Sigmoid colon (tissue), 7 donors: Measurements from ENCODE around the gene MOB3C. TPM values are rescaled to one million over a fixed set of nuclear protein-coding genes. Genes with fewer than 3 reads are reported as not detected.
A peak's percentile ranks its signal among the peaks of the same experiment; 100 is the strongest.

ENCODE experiments used
- DNase-seq: peaks from one replicate; pipeline ENCODE4 v3.0.0-alpha.2; 2019
- H3K27ac ChIP-seq, 4 donors: fragments of 200-600 bp; sonication (generic); one replicate each; pipeline ENCODE4 v1.5.1; 2016 to 2019; ENCODE audit warnings: mild to moderate bottlenecking in 1 of 4
- H3K27me3 ChIP-seq, 3 donors: fragments of 200-600 bp; sonication (generic); one replicate each; pipeline ENCODE4 v1.5.1; 2019; ENCODE audit warnings: mild to moderate bottlenecking in 1 of 3
- H3K36me3 ChIP-seq, 4 donors: fragments of 200-600 bp; sonication (generic); one replicate each; pipeline ENCODE4 v1.5.1; 2016 to 2019
- H3K4me1 ChIP-seq, 4 donors: fragments of 200-600 bp; sonication (generic); one replicate each; pipeline ENCODE4 v1.5.1; 2017 to 2019
- H3K4me3 ChIP-seq, 4 donors: fragments of 200-600 bp; sonication (generic); one replicate each; pipeline ENCODE4 v1.5.1; 2017 to 2019; ENCODE audit warnings: mild to moderate bottlenecking in 2 of 4, moderate library complexity in 1 of 4
- H3K9me3 ChIP-seq, 4 donors: fragments of 200-600 bp in 3 of 4; sonication (generic) in 3 of 4; one replicate each; pipeline versions ENCODE4 v1.5.1 to v1.6.1; 2013 to 2019
- EP300 ChIP-seq, 4 donors: sonication (generic); formaldehyde crosslinking; IDR thresholded peaks; one replicate each; pipeline ENCODE4 v1.6.1; 2017; ENCODE audit warnings: antibody characterized with exemption in 4 of 4
- POLR2A ChIP-seq, 2 donors: fragments of 450-650 bp; IDR thresholded peaks; one replicate each; pipeline ENCODE4 v1.6.1; 2016; ENCODE audit warnings: antibody characterized with exemption in 2 of 2, mild to moderate bottlenecking in 2 of 2, moderate library complexity in 2 of 2
- POLR2AphosphoS5 ChIP-seq, 4 donors: sonication (generic); formaldehyde crosslinking; IDR thresholded peaks; one replicate each; pipeline ENCODE4 v1.6.1; 2017; ENCODE audit warnings: antibody characterized with exemption in 4 of 4
- WGBS, 2 donors: extraction: QIAGEN DNeasy Blood & Tissue Kit; methylation state at CpG; one replicate each; pipeline ENCODE4 v1.1.7; 2013; 5-methylcytosine and 5-hydroxymethylcytosine counted together
- intact Hi-C: fragments of 100-400 bp; cut with DNase I; formaldehyde crosslinking; loops from one replicate; pipeline ENCODE4 v1.15.1; 2023
- polyA plus RNA-seq, 3 donors: library from polyadenylated mRNA; stranded (reverse); fragments of 200-250 nt; gene quantifications; one replicate each; pipeline ENCODE4 v1.2.3, GENCODE V29; 2013
- total RNA-seq, 4 donors: library from RNA; depleted of rRNA; stranded (reverse); fragments of >200 nt; gene quantifications; one replicate each; pipeline ENCODE4 v1.1.0, GENCODE V29; 2016
- TF ChIP-seq, protein P1 (sequence below), 4 experiments: fragments of 450-650 bp in 3 of 4; fragments of 200-600 bp in 1 of 4; IDR thresholded peaks; one replicate each; pipeline ENCODE4 v1.5.1; 2016 to 2019; ENCODE audit warnings: antibody characterized with exemption in 4 of 4, mild to moderate bottlenecking in 3 of 4, moderate library complexity in 2 of 4
- donor health status: healthy with polysubstance abuse.
- donor health status: Bipolar disorder and iron deficiency.
- donor health status: healthy.

The MOB3C gene
- total and polyA plus RNA-seq, 7 donors, result 7.8 to 25.7 (median 13.8) TPM

DNA sequence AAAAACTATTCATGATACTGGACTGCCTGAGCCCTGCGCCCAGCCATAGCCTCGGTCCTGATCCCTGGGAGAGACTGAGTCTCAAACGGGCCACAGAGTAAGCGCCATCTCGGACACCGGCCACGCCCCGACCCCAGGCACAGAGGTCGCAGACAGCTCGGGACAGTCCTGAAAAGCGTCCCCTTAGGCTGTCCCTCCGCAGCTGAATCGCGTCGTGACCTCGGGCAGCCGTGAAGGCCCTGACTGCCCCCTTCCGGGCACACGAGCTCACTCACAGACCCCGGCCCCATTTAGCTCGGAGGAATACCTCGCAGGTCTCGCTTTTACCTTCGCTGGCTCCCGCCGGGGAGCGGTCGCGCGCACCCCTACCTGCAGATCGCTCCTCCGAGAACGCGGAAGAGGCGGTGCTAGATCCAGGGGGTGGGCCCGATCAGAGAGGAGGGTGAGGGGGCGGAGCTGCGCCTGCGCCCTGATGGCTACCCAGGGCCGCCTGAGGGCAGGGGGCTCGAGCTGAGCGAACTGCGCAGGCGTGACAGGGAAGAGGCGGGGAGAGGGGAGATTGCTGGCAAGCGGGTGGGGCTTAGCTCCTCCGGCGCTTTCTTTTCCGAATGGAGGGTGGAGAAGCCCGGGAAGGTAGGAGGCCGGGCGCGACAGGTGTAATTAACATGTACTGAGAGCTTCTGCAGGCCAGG, 12.6 kb downstream of the MOB3C start, which contains the start of gene MKNK1:
Gene MKNK1, minus strand, starts transcription at position 411 of the 692 bp plus-strand sequence. CDS start 20,941 bp downstream, outside the sequence.
- Histone ChIP-seq H3K27ac (peak within 1 kb of the TSS; percentile 85 to 89 (median 86)), H3K4me1 (peaks cover 0 to 54% (median 47%) of the 10 kb centered on the region in 4 donors), H3K4me3 (peak within 1 kb of the TSS; percentile 69 to 88 (median 80)), H3K36me3 (peaks cover 9 to 14% (median 11%) of the 10 kb centered on the region in 4 donors), H3K27me3 (no peaks in the 10 kb centered on the region), H3K9me3 (no peaks in the 10 kb centered on the region)
- DNase-seq, result peak; percentile 99
- 0 to 1% methylated on average over 53 of the region's 53 CpGs for WGBS, 2 donors
- intact Hi-C loops, result loop anchor here (5.0 kb wide), 1 partner anchor 118 kb away; no protein-coding TSS in a partner anchor
- TF ChIP-seq POLR2AphosphoS5 (IDR thresholded peaks at IDR 0.05) (peak; percentile 92 to 98 (median 97)), EP300 (IDR thresholded peaks at IDR 0.05) (peak in 1 of 4 donors; percentile 57), POLR2A (IDR thresholded peaks at IDR 0.05) (peak; percentile 86 to 95)
- TF ChIP-seq, protein P1, sequence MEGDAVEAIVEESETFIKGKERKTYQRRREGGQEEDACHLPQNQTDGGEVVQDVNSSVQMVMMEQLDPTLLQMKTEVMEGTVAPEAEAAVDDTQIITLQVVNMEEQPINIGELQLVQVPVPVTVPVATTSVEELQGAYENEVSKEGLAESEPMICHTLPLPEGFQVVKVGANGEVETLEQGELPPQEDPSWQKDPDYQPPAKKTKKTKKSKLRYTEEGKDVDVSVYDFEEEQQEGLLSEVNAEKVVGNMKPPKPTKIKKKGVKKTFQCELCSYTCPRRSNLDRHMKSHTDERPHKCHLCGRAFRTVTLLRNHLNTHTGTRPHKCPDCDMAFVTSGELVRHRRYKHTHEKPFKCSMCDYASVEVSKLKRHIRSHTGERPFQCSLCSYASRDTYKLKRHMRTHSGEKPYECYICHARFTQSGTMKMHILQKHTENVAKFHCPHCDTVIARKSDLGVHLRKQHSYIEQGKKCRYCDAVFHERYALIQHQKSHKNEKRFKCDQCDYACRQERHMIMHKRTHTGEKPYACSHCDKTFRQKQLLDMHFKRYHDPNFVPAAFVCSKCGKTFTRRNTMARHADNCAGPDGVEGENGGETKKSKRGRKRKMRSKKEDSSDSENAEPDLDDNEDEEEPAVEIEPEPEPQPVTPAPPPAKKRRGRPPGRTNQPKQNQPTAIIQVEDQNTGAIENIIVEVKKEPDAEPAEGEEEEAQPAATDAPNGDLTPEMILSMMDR (IDR thresholded peaks at IDR 0.05), result no peak

DNA sequence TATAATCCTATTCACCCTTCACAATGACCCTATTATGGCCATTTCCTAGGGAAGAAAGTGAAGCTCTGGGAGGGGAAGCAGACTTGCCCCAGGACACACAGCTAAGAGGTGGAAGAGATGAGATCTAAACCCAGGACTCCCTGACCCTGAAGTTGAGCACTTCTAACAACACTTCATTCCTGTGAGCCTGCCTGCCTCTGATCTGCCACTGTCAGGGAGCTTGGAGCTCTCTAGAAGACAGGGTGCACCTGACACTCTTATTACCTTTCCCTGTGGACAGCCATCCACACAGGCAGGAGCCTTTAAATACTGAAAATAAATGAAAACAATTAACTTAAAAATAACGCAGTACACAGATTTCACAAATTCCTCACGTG, 13.1 kb downstream of the MOB3C start:
- H3K9me3 ChIP-seq, result no peaks in the 10 kb centered on the region
- H3K4me3 ChIP-seq, result peak overlapping the region; percentile 69 to 88 (median 80)
- DNase-seq, result no peak
- TF ChIP-seq, protein P1 (IDR thresholded peaks at IDR 0.05), result no peak
- TF ChIP-seq POLR2AphosphoS5 (IDR thresholded peaks at IDR 0.05) (no peak), EP300 (IDR thresholded peaks at IDR 0.05) (no peak), POLR2A (IDR thresholded peaks at IDR 0.05) (no peak)
- H3K27ac ChIP-seq, result peak overlapping the region; percentile 85 to 89 (median 86)
- WGBS, 2 donors, result 0 to 2% methylated on average over 2 of the region's 2 CpGs
- H3K4me1 ChIP-seq, result peaks cover 0 to 60% (median 53%) of the 10 kb centered on the region in 4 donors
- intact Hi-C loops, result loop anchor here (5.0 kb wide), 1 partner anchor 119 kb away; no protein-coding TSS in a partner anchor
- H3K36me3 ChIP-seq, result peaks cover 3 to 9% (median 5%) of the 10 kb centered on the region in 4 donors
- no peaks in the 10 kb centered on the region for H3K27me3 ChIP-seq

DNA sequence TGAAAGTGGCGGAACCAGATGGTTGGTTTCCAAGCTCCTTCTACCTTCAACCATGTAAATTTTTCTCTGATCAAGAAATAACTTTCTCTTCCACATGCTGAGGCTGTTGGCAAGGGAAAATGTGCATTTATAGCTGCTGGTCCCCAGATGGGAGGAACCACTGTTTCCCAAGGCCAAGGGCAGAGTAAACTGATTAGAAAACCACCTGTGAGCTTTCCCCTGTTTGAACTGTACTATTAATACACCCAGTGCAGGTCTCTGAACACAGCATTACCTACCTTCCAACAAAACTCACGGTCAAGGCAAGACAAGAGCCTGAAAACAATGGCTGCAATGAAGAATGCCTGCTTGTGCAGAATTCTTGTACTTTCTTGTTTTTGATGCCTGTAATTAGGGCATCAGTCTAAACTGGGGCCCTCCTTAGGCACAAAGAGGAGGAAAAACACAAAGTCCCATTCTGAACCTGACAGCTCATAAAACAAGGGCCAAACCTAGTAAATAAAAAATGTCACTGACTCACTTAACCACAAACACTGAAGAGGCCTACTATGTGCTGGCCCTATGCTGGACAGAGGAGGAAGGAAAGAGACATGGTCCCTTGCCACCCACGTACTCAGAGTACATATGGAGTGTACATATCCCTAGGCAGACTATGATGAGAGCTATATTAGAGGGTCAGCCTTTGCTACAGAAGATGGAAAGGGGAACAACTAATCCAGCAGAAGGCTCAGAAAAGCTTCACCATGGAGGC, 15.2 kb downstream of the MOB3C start:
- 95% methylated on average over 3 of the region's 3 CpGs for whole genome bisulfite sequencing, 2 donors
- peak overlapping the region in 3 of 4 donors; percentile 64 to 70 (median 68) for H3K27ac ChIP-seq
- H3K4me3 ChIP-seq, result no peak overlapping the region
- peaks cover 0 to 71% (median 59%) of the 10 kb centered on the region in 4 donors for H3K4me1 ChIP-seq
- TF ChIP-seq POLR2A (IDR thresholded peaks at IDR 0.05), result no peak
- TF ChIP-seq, protein P1 (IDR thresholded peaks at IDR 0.05), result no peak
- no peak for TF ChIP-seq POLR2AphosphoS5 (IDR thresholded peaks at IDR 0.05)
- no peak for TF ChIP-seq EP300 (IDR thresholded peaks at IDR 0.05)
- H3K36me3 ChIP-seq, result no peaks in the 10 kb centered on the region
- intact Hi-C loops, result loop anchor here (5.0 kb wide), 1 partner anchor 121 kb away; no protein-coding TSS in a partner anchor
- no peaks in the 10 kb centered on the region for H3K9me3 ChIP-seq
- H3K27me3 ChIP-seq, result no peaks in the 10 kb centered on the region
- no peak for DNase-seq

DNA sequence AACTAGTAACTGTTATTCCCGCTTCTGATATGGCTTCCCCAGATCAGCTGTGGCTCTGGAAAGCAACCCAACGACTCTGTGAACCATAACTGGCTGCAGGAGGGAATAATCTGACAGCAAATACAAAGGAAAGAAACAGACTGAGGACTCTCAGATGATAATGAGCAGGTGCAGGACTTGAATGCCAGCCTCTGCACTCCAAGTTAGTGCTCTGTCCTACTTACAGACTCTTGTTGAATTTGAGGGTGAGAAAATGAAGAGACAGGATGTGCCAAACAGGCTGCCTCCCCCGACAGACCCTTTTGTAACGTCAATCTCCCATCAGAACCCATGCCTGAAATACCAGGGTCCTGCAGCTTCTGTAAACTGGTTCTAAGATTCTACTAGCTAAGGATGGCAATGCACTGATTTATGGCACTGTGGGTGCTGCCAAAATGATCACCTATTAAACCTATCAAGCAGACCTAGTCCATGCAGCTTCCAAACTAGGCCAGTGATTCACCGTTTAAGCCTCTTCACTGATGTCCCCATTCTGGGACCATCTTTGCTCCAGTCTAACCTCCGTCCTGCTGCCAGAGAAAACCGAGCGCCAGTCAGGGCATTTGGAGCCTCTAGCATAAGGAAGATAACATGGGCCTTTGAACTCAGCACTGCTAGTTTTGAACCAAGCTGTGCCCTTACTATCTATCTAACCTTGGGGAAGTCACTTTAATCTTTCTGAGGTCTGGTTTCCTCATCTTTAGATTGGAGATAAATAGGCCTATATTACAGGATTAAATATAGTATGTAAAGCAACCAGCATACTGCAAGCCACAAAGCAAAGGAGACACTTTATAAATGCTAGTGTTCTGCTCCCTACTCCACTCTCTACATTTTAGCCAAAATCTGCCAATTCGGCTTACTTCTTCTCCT, 17.3 kb downstream of the MOB3C start:
- Histone ChIP-seq H3K27ac (peak overlapping the region in 3 of 4 donors; percentile 64 to 70 (median 68)), H3K27me3 (no peaks in the 10 kb centered on the region), H3K36me3 (no peaks in the 10 kb centered on the region), H3K9me3 (no peaks in the 10 kb centered on the region), H3K4me1 (peaks cover 0 to 76% (median 60%) of the 10 kb centered on the region in 4 donors), H3K4me3 (no peak overlapping the region)
- DNase-seq, result no peak
- intact Hi-C loops, result no loop called here
- peak in 2 of 4 donors; percentile 63 to 65 for TF ChIP-seq POLR2AphosphoS5 (IDR thresholded peaks at IDR 0.05)
- TF ChIP-seq, protein P1 (IDR thresholded peaks at IDR 0.05), result no peak
- 80 to 88% methylated on average over 9 of the region's 9 CpGs for WGBS, 2 donors
